Measurements from ENCODE around the gene PTRH2. TPM values are rescaled to one million over a fixed set of nuclear protein-coding genes. Genes with fewer than 3 reads are reported as not detected.

Gene PTRH2
- total and polyA plus RNA-seq, 2 of the 8 experiments (the other 6 are each of a cell fraction or from before 2014, with no cell fraction given), result 39.4 to 43.2 TPM

GRCh38 chr17:59722623-59723022, 15.4 kb upstream of the PTRH2 start:
- no peak for FAIRE-seq

More at GRCh38 chr17:59722623-59723022, 15.4 kb upstream of the PTRH2 start:
- ChIA-PET POLR2A (ENCODE audit: partially characterized antibody) (interaction anchor here (0.6 to 0.9 kb wide), 2 partner anchors 16 to 22 kb away, joined by 3 read pairs; partner anchors contain the start of gene PTRH2), CTCF (ENCODE audit: partially characterized antibody) (no interaction called here)
- Histone ChIP-seq H2AK5ac (ENCODE audit: low read depth, low read length) (no peak overlapping the region), H2BK15ac (ENCODE audit: low read length) (no peak overlapping the region), H3K14ac (ENCODE audit: insufficient read length) (no peak overlapping the region), H3K27ac (ENCODE audit: low read depth, low read length) (no peak overlapping the region), H3K9ac (replicated peaks in 1 of 4; ENCODE audit: extremely low read depth in 1 of 4, low read depth in 3 of 4, low read length in 3 of 4) (no peak overlapping the region), H2BK20ac (ENCODE audit: low read length) (no peak overlapping the region), H3K36me3 (ENCODE audit: control insufficient read depth in 2 of 4, insufficient read depth in 4 of 4, low read length in 3 of 4) (no peaks in the 10 kb centered on the region), H4K20me1 (replicated peaks in 1 of 2; ENCODE audit: control insufficient read depth in 1 of 2, insufficient read depth in 2 of 2, low read length in 2 of 2) (no peaks in the 10 kb centered on the region), H3K9me3 (ENCODE audit: insufficient read depth in 2 of 2, low read depth in 1 of 2, low read length in 1 of 2) (no peaks in the 10 kb centered on the region), H4K5ac (ENCODE audit: insufficient read length, low read depth, low read length) (no peak overlapping the region), H3K4ac (replicated peaks; ENCODE audit: insufficient read length, low read depth, low read length) (no peak overlapping the region), H4K8ac (ENCODE audit: extremely low read depth, insufficient read depth, low read length) (no peak overlapping the region), H3K4me2 (ENCODE audit: insufficient read depth in 1 of 2, low read depth in 2 of 2, low read length in 2 of 2) (no peak overlapping the region), H3K23ac (ENCODE audit: insufficient read length) (no peak overlapping the region), H3K4me3 (ENCODE audit: extremely low read depth in 1 of 4, insufficient read depth in 2 of 4, low read depth in 3 of 4, low read length in 4 of 4) (no peak overlapping the region), H2BK5ac (ENCODE audit: low read depth, low read length) (no peak overlapping the region), H3K79me2 (ENCODE audit: control insufficient read depth in 1 of 2, insufficient read depth in 2 of 2, low read length in 2 of 2) (peaks cover 0 to 42% of the 10 kb centered on the region in 2 experiments; a peak in 2 of 4 replicates), H3K79me1 (ENCODE audit: low read depth, low read length) (peaks cover 5% of the 10 kb centered on the region; the same call in 1 of the 2 replicates), H3K27me3 (replicated peaks in 1 of 4; ENCODE audit: control insufficient read depth in 3 of 4, extremely low read depth in 1 of 4, insufficient read depth in 3 of 4, low read length in 3 of 4) (no peaks in the 10 kb centered on the region), H2AFZ (ENCODE audit: low read length) (no peak overlapping the region), H3K18ac (ENCODE audit: extremely low read depth, low read length) (no peak overlapping the region), H4K91ac (replicated peaks; ENCODE audit: insufficient read length, low read length) (no peak overlapping the region), H3K56ac (replicated peaks; ENCODE audit: insufficient read length, low read depth, low read length) (no peak overlapping the region), H2BK120ac (replicated peaks; ENCODE audit: low read depth, low read length) (no peak overlapping the region), H3K4me1 (replicated peaks in 1 of 4; ENCODE audit: control insufficient read depth in 3 of 4, insufficient read depth in 4 of 4, low read length in 3 of 4) (0 out of 7 replicates have a peak, but pooled peaks cover 0 to 2% (median 0%) of the 10 kb centered on the region in 4 experiments), H2BK12ac (ENCODE audit: low read depth, low read length) (no peak overlapping the region), H3K23me2 (ENCODE audit: low read depth, low read length) (no peaks in the 10 kb centered on the region)
- no peak for DNase-seq (ENCODE audit: low read depth in 1 of 2, low spot score in 2 of 2)
- TF ChIP-seq BACH1 (IDR thresholded peaks at IDR 0.05; ENCODE audit: low read length), result no peak
- WGBS, 2 experiments (ENCODE audit: extremely low coverage in 1 of 2, insufficient coverage in 1 of 2, insufficient read length in 1 of 2, insufficient replicate concordance in 2 of 2, low coverage in 1 of 2, low lambda C conversion rate in 2 of 2, missing lambda C conversion rate in 1 of 2), result 91% methylated on average over 4 of the region's 4 CpGs; no CpG with 5 or more reads in 1 of the 2 experiments

All from H1 (cell line).